Kidney (tissue), 14 donors: ENCODE results near the gene SMARCA2. TPM values are rescaled to one million over a fixed set of nuclear protein-coding genes. Genes with fewer than 3 reads are reported as not detected.

Experiments
- DNase-seq, 5 donors: peaks; one replicate each; pipeline ENCODE4 v3.0.0-alpha.2; 2013 to 2020
- FAIRE-seq: peaks from 2 replicates; lab custom pipeline; 2012; peaks lifted over from hg19 to GRCh38; lab: Jason Lieb, UNC
- H3K27ac ChIP-seq, 2 donors: one replicate each; pipeline ENCODE4 v1.7.0; 2013; ENCODE audit warnings: low read depth in 2 of 2, low read length in 2 of 2, inconsistent platforms in 1 of 2
- H3K27me3 ChIP-seq: one replicate; pipeline ENCODE4 v1.7.1; 2013; ENCODE audit warnings: low read length, inconsistent platforms; ENCODE audit not compliant: control insufficient read depth, insufficient read depth
- H3K36me3 ChIP-seq, 3 donors: one replicate each; pipeline versions ENCODE4 v1.7.0 to v1.7.1; 2013; ENCODE audit warnings: low read length in 3 of 3, control low read depth in 1 of 3, inconsistent platforms in 1 of 3; ENCODE audit not compliant: insufficient read depth in 3 of 3, control insufficient read depth in 2 of 3
- H3K4me1 ChIP-seq, 3 donors: one replicate each; pipeline versions ENCODE4 v1.7.0 to v1.7.1; 2013; ENCODE audit warnings: low read length in 3 of 3, inconsistent platforms in 1 of 3, low read depth in 1 of 3; ENCODE audit not compliant: control insufficient read depth in 2 of 3, insufficient read depth in 2 of 3
- H3K4me3 ChIP-seq, 3 donors: one replicate each; pipeline versions ENCODE4 v1.7.0 to v1.8.1; 2013; ENCODE audit warnings: low read length in 3 of 3, control low read depth in 1 of 3, inconsistent platforms in 1 of 3
- H3K9ac ChIP-seq, 3 donors: one replicate each; pipeline versions ENCODE4 v1.7.0 to v1.7.1; 2013; ENCODE audit warnings: low read length in 3 of 3, control low read depth in 1 of 3, inconsistent platforms in 1 of 3
- H3K9me3 ChIP-seq, 3 donors: one replicate each; pipeline versions ENCODE4 v1.7.0 to v1.7.1; 2013; ENCODE audit warnings: low read length in 3 of 3, control low read depth in 1 of 3, inconsistent platforms in 1 of 3; ENCODE audit not compliant: control insufficient read depth in 2 of 3, insufficient read depth in 1 of 3
- CTCF ChIP-seq: IDR thresholded peaks from 3 replicates; pipeline ENCODE4 v1.5.1; 2012; ENCODE audit warnings: mild to moderate bottlenecking, moderate library complexity, borderline replicate concordance; ENCODE audit not compliant: insufficient read depth; ENCODE audit errors: extremely low read depth
- intact Hi-C: fragments of 100-400 bp; cut with DNase I; formaldehyde crosslinking; loops from one replicate; pipeline ENCODE4 v1.11.1; 2022
- polyA plus RNA-seq: library from polyadenylated mRNA; stranded (reverse); fragments of 350-450 nt; fragmentation: Illumina TruSeq; extraction: RNeasy Lipid Tissue Mini Kit (QIAGEN cat#74804); gene quantifications from one replicate; pipeline ENCODE4 v1.2.3, GENCODE V29; 2014; ENCODE audit warnings: low read depth, low replicate concordance; ENCODE audit not compliant: insufficient read depth
- total RNA-seq: library from RNA; stranded (reverse); fragmentation: NEBNext Ultra II Directional; extraction: Animal tissue kit (Norgen Biotek cat#: 25700); gene quantifications from one replicate; pipeline ENCODE4 v1.2.1, GENCODE V29; 2021
- donor health status: control.
- donor health status: control.
- donor health status: control.
- donor health status: control.
- donor health status: control.
- donor health status: DM: yes; HTN: yes; CAD: no.
- donor health status: Normal renal cell carcinoma (clear cell type).

The SMARCA2 gene
- total and polyA plus RNA-seq, 2 donors from 2014 or later = 54.3 to 189 TPM

- no peak for DNase-seq
- Histone ChIP-seq H3K9me3 (no peaks in the 10 kb centered on the region), H3K4me3 (no peak overlapping the region), H3K36me3 (peaks cover 0 to 36% (median 21%) of the 10 kb centered on the region in 3 donors), H3K9ac (no peak overlapping the region), H3K27me3 (no peaks in the 10 kb centered on the region), H3K27ac (no peak overlapping the region), H3K4me1 (no peaks in the 10 kb centered on the region)
- TF ChIP-seq CTCF = no peak
- FAIRE-seq = no peak
- intact Hi-C loops = no loop called here
Observed at GRCh38 chr9:2191609-2191972, 176.4 kb downstream of the SMARCA2 start.

GRCh38 chr9:2192356-2192979 is 177.3 kb downstream of the SMARCA2 start:
- intact Hi-C loops = no loop called here
- H3K9me3 ChIP-seq = no peaks in the 10 kb centered on the region
- H3K27ac ChIP-seq = no peak overlapping the region
- FAIRE-seq = no peak
- no peak overlapping the region for H3K9ac ChIP-seq
- no peaks in the 10 kb centered on the region for H3K4me1 ChIP-seq
- H3K27me3 ChIP-seq = no peaks in the 10 kb centered on the region
- no peak for DNase-seq
- no peak overlapping the region for H3K4me3 ChIP-seq
- TF ChIP-seq CTCF = no peak
- H3K36me3 ChIP-seq = peaks cover 0 to 36% (median 21%) of the 10 kb centered on the region in 3 donors

- Histone ChIP-seq H3K9ac (no peak overlapping the region), H3K4me3 (no peak overlapping the region), H3K36me3 (peaks cover 0 to 31% (median 21%) of the 10 kb centered on the region in 3 donors), H3K9me3 (no peaks in the 10 kb centered on the region), H3K4me1 (no peaks in the 10 kb centered on the region), H3K27me3 (no peaks in the 10 kb centered on the region), H3K27ac (no peak overlapping the region)
- no peak for TF ChIP-seq CTCF
- no peak for DNase-seq
- intact Hi-C loops = no loop called here
- no peak for FAIRE-seq
Observed at GRCh38 chr9:2193552-2193951, 178.4 kb downstream of the SMARCA2 start.

GRCh38 chr9:2195211-2195610 is 180.1 kb downstream of the SMARCA2 start:
- FAIRE-seq = no peak
- H3K27ac ChIP-seq = no peak overlapping the region
- no peaks in the 10 kb centered on the region for H3K27me3 ChIP-seq
- H3K4me1 ChIP-seq = no peaks in the 10 kb centered on the region
- no peak overlapping the region for H3K4me3 ChIP-seq
- H3K36me3 ChIP-seq = peaks cover 0 to 17% (median 17%) of the 10 kb centered on the region in 3 donors
- no peak for TF ChIP-seq CTCF
- no peaks in the 10 kb centered on the region for H3K9me3 ChIP-seq
- intact Hi-C loops = no loop called here
- DNase-seq = no peak
- H3K9ac ChIP-seq = no peak overlapping the region
